ENCODE data around the gene STOX2. TPM values are rescaled to one million over a fixed set of nuclear protein-coding genes. Genes with fewer than 3 reads are reported as not detected.

The STOX2 gene
- polyA plus RNA-seq, 1 donor from 2014 or later = 26.1 TPM

DNA sequence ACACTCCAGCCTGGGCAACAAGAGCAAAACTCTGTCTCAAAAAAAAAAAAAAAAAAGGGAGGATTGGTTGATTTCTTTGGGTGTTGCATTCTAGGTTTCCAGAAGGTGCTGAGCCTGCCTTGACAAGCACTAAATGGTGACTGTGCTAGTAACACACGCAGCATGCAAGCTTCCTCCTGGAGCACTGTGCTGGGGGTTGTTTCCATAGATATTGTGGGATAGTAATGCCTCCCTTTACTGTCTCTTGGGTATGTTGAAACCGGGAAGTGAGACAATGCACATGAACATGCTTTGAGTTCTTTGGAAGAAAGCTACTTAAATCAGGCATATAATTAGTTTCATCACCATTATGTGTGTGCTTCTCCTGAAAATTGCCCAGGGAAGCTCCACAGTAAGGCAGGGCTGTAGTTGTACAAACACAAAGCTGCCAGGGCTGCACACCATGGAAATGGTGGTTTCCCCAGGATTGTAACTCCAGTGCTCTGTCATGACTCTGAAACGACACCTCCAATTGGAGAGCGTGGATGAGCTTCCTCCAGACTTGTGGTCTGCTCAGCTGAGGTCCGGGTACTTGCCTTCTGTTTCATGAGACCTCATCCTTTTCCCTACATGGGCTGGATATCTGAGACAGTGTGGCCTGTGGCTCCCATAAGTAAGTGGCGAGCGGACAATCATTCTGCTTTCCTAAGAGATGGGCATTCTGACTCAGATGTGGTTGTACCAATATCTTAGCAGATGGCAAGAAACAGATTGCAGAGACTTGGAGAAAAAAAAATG lies 31.5 kb upstream of the STOX2 start:
- no peak for TF ChIP-seq SMC3 (conservative IDR thresholded peaks at IDR 0.05; ENCODE audit: poor library complexity)
- no peak for TF ChIP-seq RAD21 (conservative IDR thresholded peaks at IDR 0.05)
- TF ChIP-seq EZH2 (IDR thresholded peaks at IDR 0.05; ENCODE audit: borderline replicate concordance, insufficient read depth, low read length, poor library complexity, severe bottlenecking) = no peak
- no peak for TF ChIP-seq EP300 (conservative IDR thresholded peaks at IDR 0.05; ENCODE audit: poor library complexity, severe bottlenecking)
- no peak for TF ChIP-seq POLR2AphosphoS5 (IDR thresholded peaks at IDR 0.05)
- TF ChIP-seq, protein P1, sequence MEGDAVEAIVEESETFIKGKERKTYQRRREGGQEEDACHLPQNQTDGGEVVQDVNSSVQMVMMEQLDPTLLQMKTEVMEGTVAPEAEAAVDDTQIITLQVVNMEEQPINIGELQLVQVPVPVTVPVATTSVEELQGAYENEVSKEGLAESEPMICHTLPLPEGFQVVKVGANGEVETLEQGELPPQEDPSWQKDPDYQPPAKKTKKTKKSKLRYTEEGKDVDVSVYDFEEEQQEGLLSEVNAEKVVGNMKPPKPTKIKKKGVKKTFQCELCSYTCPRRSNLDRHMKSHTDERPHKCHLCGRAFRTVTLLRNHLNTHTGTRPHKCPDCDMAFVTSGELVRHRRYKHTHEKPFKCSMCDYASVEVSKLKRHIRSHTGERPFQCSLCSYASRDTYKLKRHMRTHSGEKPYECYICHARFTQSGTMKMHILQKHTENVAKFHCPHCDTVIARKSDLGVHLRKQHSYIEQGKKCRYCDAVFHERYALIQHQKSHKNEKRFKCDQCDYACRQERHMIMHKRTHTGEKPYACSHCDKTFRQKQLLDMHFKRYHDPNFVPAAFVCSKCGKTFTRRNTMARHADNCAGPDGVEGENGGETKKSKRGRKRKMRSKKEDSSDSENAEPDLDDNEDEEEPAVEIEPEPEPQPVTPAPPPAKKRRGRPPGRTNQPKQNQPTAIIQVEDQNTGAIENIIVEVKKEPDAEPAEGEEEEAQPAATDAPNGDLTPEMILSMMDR (IDR thresholded peaks at IDR 0.05; ENCODE audit: poor library complexity, severe bottlenecking) = no peak
- TF ChIP-seq, protein P2, sequence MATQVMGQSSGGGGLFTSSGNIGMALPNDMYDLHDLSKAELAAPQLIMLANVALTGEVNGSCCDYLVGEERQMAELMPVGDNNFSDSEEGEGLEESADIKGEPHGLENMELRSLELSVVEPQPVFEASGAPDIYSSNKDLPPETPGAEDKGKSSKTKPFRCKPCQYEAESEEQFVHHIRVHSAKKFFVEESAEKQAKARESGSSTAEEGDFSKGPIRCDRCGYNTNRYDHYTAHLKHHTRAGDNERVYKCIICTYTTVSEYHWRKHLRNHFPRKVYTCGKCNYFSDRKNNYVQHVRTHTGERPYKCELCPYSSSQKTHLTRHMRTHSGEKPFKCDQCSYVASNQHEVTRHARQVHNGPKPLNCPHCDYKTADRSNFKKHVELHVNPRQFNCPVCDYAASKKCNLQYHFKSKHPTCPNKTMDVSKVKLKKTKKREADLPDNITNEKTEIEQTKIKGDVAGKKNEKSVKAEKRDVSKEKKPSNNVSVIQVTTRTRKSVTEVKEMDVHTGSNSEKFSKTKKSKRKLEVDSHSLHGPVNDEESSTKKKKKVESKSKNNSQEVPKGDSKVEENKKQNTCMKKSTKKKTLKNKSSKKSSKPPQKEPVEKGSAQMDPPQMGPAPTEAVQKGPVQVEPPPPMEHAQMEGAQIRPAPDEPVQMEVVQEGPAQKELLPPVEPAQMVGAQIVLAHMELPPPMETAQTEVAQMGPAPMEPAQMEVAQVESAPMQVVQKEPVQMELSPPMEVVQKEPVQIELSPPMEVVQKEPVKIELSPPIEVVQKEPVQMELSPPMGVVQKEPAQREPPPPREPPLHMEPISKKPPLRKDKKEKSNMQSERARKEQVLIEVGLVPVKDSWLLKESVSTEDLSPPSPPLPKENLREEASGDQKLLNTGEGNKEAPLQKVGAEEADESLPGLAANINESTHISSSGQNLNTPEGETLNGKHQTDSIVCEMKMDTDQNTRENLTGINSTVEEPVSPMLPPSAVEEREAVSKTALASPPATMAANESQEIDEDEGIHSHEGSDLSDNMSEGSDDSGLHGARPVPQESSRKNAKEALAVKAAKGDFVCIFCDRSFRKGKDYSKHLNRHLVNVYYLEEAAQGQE (IDR thresholded peaks at IDR 0.05; ENCODE audit: borderline replicate concordance) = no peak
- no peak for TF ChIP-seq TAF1 (IDR thresholded peaks at IDR 0.05; ENCODE audit: low read depth)
- TF ChIP-seq MXI1 (conservative IDR thresholded peaks at IDR 0.05; ENCODE audit: poor library complexity, severe bottlenecking) = no peak
- Histone ChIP-seq H3K27ac (ENCODE audit: low read length) (no peak overlapping the region), H3K9me3 (ENCODE audit: low read length) (no peaks in the 10 kb centered on the region), H2AFZ (ENCODE audit: low read depth, low read length) (no peak overlapping the region), H3K4me2 (ENCODE audit: low read length) (no peak overlapping the region), H3K79me2 (replicated peaks; ENCODE audit: insufficient read depth, low read length) (no peaks in the 10 kb centered on the region), H4K20me1 (ENCODE audit: insufficient read depth) (no peaks in the 10 kb centered on the region), H3K36me3 (ENCODE audit: insufficient read depth, low read length) (no peaks in the 10 kb centered on the region), H3K9ac (ENCODE audit: low read length) (no peak overlapping the region), H3F3A (ENCODE audit: insufficient read depth, low read length, poor library complexity, severe bottlenecking) (no peaks in the 10 kb centered on the region), H3K4me3 (ENCODE audit: low read length) (no peak overlapping the region), H3K9me2 (ENCODE audit: insufficient read depth, low read length) (no peaks in the 10 kb centered on the region), H3K27me3 (ENCODE audit: insufficient read depth, low read depth, low read length) (no peaks in the 10 kb centered on the region)

DNA sequence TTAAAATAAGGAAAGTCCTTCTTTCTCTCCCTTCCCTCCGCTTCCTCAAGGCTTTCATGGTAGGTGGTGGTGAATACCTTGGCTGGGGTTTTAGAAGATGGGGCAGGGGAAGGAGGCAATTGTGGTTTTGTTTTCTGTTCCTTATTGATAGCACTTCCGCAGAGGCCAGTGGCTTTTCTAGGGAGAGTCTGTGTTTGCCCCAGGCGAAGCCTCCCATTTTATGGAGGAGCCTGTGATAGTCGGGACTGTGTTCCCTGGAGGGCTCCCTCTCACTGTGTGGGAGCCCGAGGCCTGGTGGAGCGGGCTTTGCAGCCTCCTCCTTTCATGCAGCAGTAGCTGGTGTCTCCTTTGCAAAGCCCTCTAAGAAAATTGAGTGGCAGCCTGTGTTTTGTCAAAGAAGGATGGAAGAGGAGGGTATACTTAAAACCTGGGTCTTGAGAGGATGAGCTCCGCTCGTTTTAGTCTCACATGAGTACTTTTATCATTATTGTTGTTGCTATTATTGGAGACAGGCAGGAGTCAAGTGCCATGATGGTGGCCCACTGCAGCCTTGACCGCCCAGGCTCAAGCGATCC lies 29.8 kb upstream of the STOX2 start:
- TF ChIP-seq, protein P1 (IDR thresholded peaks at IDR 0.05; ENCODE audit: poor library complexity, severe bottlenecking) = no peak
- TF ChIP-seq EP300 (conservative IDR thresholded peaks at IDR 0.05; ENCODE audit: poor library complexity, severe bottlenecking) = no peak
- no peak for TF ChIP-seq MXI1 (conservative IDR thresholded peaks at IDR 0.05; ENCODE audit: poor library complexity, severe bottlenecking)
- Histone ChIP-seq H3K9me3 (ENCODE audit: low read length) (no peaks in the 10 kb centered on the region), H3K4me2 (ENCODE audit: low read length) (no peak overlapping the region), H3K36me3 (ENCODE audit: insufficient read depth, low read length) (no peaks in the 10 kb centered on the region), H3K27ac (ENCODE audit: low read length) (no peak overlapping the region), H4K20me1 (ENCODE audit: insufficient read depth) (no peaks in the 10 kb centered on the region), H2AFZ (ENCODE audit: low read depth, low read length) (no peak overlapping the region), H3K79me2 (replicated peaks; ENCODE audit: insufficient read depth, low read length) (no peaks in the 10 kb centered on the region), H3K9ac (ENCODE audit: low read length) (no peak overlapping the region), H3K9me2 (ENCODE audit: insufficient read depth, low read length) (no peaks in the 10 kb centered on the region), H3F3A (ENCODE audit: insufficient read depth, low read length, poor library complexity, severe bottlenecking) (no peaks in the 10 kb centered on the region), H3K4me3 (ENCODE audit: low read length) (no peak overlapping the region), H3K27me3 (ENCODE audit: insufficient read depth, low read depth, low read length) (no peaks in the 10 kb centered on the region)

Measured in neural cell (in vitro differentiated cells).